Suprapubic skin (tissue), 4 donors: Measurements from ENCODE around the gene TNFRSF1B. TPM values are rescaled to one million over a fixed set of nuclear protein-coding genes. Genes with fewer than 3 reads are reported as not detected.
A peak's percentile ranks its signal among the peaks of the same experiment; 100 is the strongest.

ENCODE experiments used
- DNase-seq, 2 donors: peaks; one replicate each; pipeline ENCODE4 v3.0.0-alpha.2; 2019; ENCODE audit warnings: low spot score in 2 of 2
- H3K27ac ChIP-seq: fragments of 200-600 bp; sonication (generic); one replicate; pipeline ENCODE4 v1.5.1; 2019
- H3K27me3 ChIP-seq: fragments of 200-600 bp; sonication (generic); one replicate; pipeline ENCODE4 v1.5.1; 2019
- H3K36me3 ChIP-seq: fragments of 200-600 bp; sonication (generic); one replicate; pipeline ENCODE4 v1.5.1; 2019
- H3K4me1 ChIP-seq: fragments of 200-600 bp; sonication (generic); one replicate; pipeline ENCODE4 v1.5.1; 2019
- H3K4me3 ChIP-seq: fragments of 200-600 bp; sonication (generic); one replicate; pipeline ENCODE4 v1.5.1; 2019; ENCODE audit warnings: mild to moderate bottlenecking
- H3K9me3 ChIP-seq: fragments of 200-600 bp; sonication (generic); one replicate; pipeline ENCODE4 v1.5.1; 2019
- CTCF ChIP-seq, 2 donors: fragments of 200-600 bp in 1 of 2; fragments of 450-650 bp in 1 of 2; sonication (generic) in 1 of 2; IDR thresholded peaks; one replicate each; pipeline ENCODE4 v1.5.1; 2016 to 2019; ENCODE audit warnings: antibody characterized with exemption in 2 of 2, mild to moderate bottlenecking in 1 of 2, moderate library complexity in 1 of 2
- EP300 ChIP-seq: sonication (generic); formaldehyde crosslinking; IDR thresholded peaks from one replicate; pipeline ENCODE4 v1.6.1; 2017; ENCODE audit warnings: antibody characterized with exemption
- POLR2A ChIP-seq, 2 donors: fragments of 450-650 bp; IDR thresholded peaks; one replicate each; pipeline ENCODE4 v1.6.1; 2017; ENCODE audit warnings: antibody characterized with exemption in 2 of 2, mild to moderate bottlenecking in 2 of 2, moderate library complexity in 2 of 2
- POLR2AphosphoS5 ChIP-seq, 3 donors: sonication (generic); formaldehyde crosslinking; IDR thresholded peaks; one replicate each; pipeline ENCODE4 v1.6.1; 2017; ENCODE audit warnings: antibody characterized with exemption in 3 of 3
- WGBS: methylation state at CpG from one replicate; pipeline ENCODE4 v1.1.5; 2018; 5-methylcytosine and 5-hydroxymethylcytosine counted together
- total RNA-seq, 4 donors: library from RNA; depleted of rRNA; stranded (reverse); fragments of >200 nt; gene quantifications; one replicate each; pipeline ENCODE4 v1.1.0, GENCODE V29; 2016

TNFRSF1B gene
- total RNA-seq, 4 donors from 2014 or later = 6.3 to 35.2 (median 11.9) TPM

GRCh38 chr1:12232221-12232620, 65.4 kb downstream of the TNFRSF1B start:
- WGBS = 42% methylated on average over 2 of the region's 2 CpGs
- Histone ChIP-seq H3K4me1 (peaks cover 34% of the 10 kb centered on the region), H3K4me3 (no peak overlapping the region), H3K9me3 (no peaks in the 10 kb centered on the region), H3K27ac (peak overlapping the region; percentile 96), H3K27me3 (no peaks in the 10 kb centered on the region), H3K36me3 (peaks cover 22% of the 10 kb centered on the region)
- peak in 1 of 2 donors; percentile 81 for DNase-seq
- TF ChIP-seq POLR2A (IDR thresholded peaks at IDR 0.05) (no peak), POLR2AphosphoS5 (IDR thresholded peaks at IDR 0.05) (peak in 2 of 3 donors; percentile 49 to 61), CTCF (IDR thresholded peaks at IDR 0.05) (no peak), EP300 (no peak)

GRCh38 chr1:12244078-12244477, 77.3 kb downstream of the TNFRSF1B start:
- no peaks in the 10 kb centered on the region for H3K9me3 ChIP-seq
- peaks cover 68% of the 10 kb centered on the region for H3K36me3 ChIP-seq
- 52% methylated on average over 2 of the region's 2 CpGs for WGBS
- H3K4me3 ChIP-seq = no peak overlapping the region
- H3K27me3 ChIP-seq = no peaks in the 10 kb centered on the region
- peaks cover 30% of the 10 kb centered on the region for H3K4me1 ChIP-seq
- no peak for DNase-seq
- no peak for TF ChIP-seq CTCF (IDR thresholded peaks at IDR 0.05)
- TF ChIP-seq POLR2A (IDR thresholded peaks at IDR 0.05) = no peak
- no peak for TF ChIP-seq POLR2AphosphoS5 (IDR thresholded peaks at IDR 0.05)
- no peak for TF ChIP-seq EP300
- peak overlapping the region; percentile 75 for H3K27ac ChIP-seq

GRCh38 chr1:12244585-12244984, 77.8 kb downstream of the TNFRSF1B start:
- TF ChIP-seq POLR2A (IDR thresholded peaks at IDR 0.05) = no peak
- no peak for TF ChIP-seq EP300
- no peak for TF ChIP-seq CTCF (IDR thresholded peaks at IDR 0.05)
- TF ChIP-seq POLR2AphosphoS5 (IDR thresholded peaks at IDR 0.05) = no peak
- H3K27ac ChIP-seq = peak overlapping the region; percentile 75
- no peaks in the 10 kb centered on the region for H3K9me3 ChIP-seq
- H3K36me3 ChIP-seq = peaks cover 73% of the 10 kb centered on the region
- DNase-seq = no peak
- no peak overlapping the region for H3K4me3 ChIP-seq
- 60% methylated on average over 5 of the region's 5 CpGs for WGBS
- H3K27me3 ChIP-seq = no peaks in the 10 kb centered on the region
- H3K4me1 ChIP-seq = peaks cover 30% of the 10 kb centered on the region

- Histone ChIP-seq H3K27ac (peak overlapping the region; percentile 75), H3K27me3 (no peaks in the 10 kb centered on the region), H3K4me1 (peaks cover 27% of the 10 kb centered on the region), H3K36me3 (peaks cover 78% of the 10 kb centered on the region), H3K9me3 (no peaks in the 10 kb centered on the region), H3K4me3 (no peak overlapping the region)
- WGBS = 67% methylated on average over 3 of the region's 3 CpGs
- TF ChIP-seq EP300 (no peak), POLR2AphosphoS5 (IDR thresholded peaks at IDR 0.05) (no peak), POLR2A (IDR thresholded peaks at IDR 0.05) (no peak), CTCF (IDR thresholded peaks at IDR 0.05) (no peak)
- DNase-seq = no peak
Observed at GRCh38 chr1:12245116-12245515, 78.3 kb downstream of the TNFRSF1B start.

- no peak for DNase-seq
- TF ChIP-seq POLR2AphosphoS5 (IDR thresholded peaks at IDR 0.05) (no peak), POLR2A (IDR thresholded peaks at IDR 0.05) (no peak), CTCF (IDR thresholded peaks at IDR 0.05) (no peak), EP300 (no peak)
- H3K36me3 ChIP-seq = peaks cover 85% of the 10 kb centered on the region
- peak overlapping the region; percentile 75 for H3K27ac ChIP-seq
- H3K27me3 ChIP-seq = no peaks in the 10 kb centered on the region
- H3K4me1 ChIP-seq = peaks cover 27% of the 10 kb centered on the region
- H3K4me3 ChIP-seq = no peak overlapping the region
- H3K9me3 ChIP-seq = no peaks in the 10 kb centered on the region
Observed at GRCh38 chr1:12245733-12246132, 78.9 kb downstream of the TNFRSF1B start.
